Lower leg skin (tissue), 4 donors: ENCODE results near the gene ZNF804B. TPM values are rescaled to one million over a fixed set of nuclear protein-coding genes. Genes with fewer than 3 reads are reported as not detected.
A peak's percentile ranks its signal among the peaks of the same experiment; 100 is the strongest.

Source experiments
- DNase-seq, 2 donors: peaks; one replicate each; pipeline ENCODE4 v3.0.0-alpha.2; 2019; ENCODE audit warnings: low spot score in 2 of 2
- H3K4me3 ChIP-seq: fragments of 200-600 bp; sonication (generic); 2 replicates; pipeline ENCODE4 v1.5.1; 2017; ENCODE audit warnings: mild to moderate bottlenecking, low read depth; ENCODE audit not compliant: poor library complexity, severe bottlenecking
- CTCF ChIP-seq, 3 donors: fragments of 450-650 bp; IDR thresholded peaks; one replicate each; pipeline ENCODE4 v1.5.1; 2016; ENCODE audit warnings: antibody characterized with exemption in 3 of 3, mild to moderate bottlenecking in 3 of 3, moderate library complexity in 2 of 3
- POLR2A ChIP-seq, 2 donors: fragments of 450-650 bp; IDR thresholded peaks; one replicate each; pipeline ENCODE4 v1.6.1; 2016 to 2017; ENCODE audit warnings: antibody characterized with exemption in 2 of 2, mild to moderate bottlenecking in 1 of 2, moderate library complexity in 1 of 2
- WGBS, 2 donors: methylation state at CpG; one replicate each; pipeline ENCODE4 v1.1.5; 2018; 5-methylcytosine and 5-hydroxymethylcytosine counted together
- intact Hi-C: fragments of 100-400 bp; cut with DNase I; formaldehyde crosslinking; loops from one replicate; pipeline ENCODE4 v1.15.0; 2023; ENCODE audit warnings: low total_unique reads
- total RNA-seq, 4 donors: library from RNA; depleted of rRNA; stranded (reverse); fragments of >200 nt; gene quantifications; one replicate each; pipeline ENCODE4 v1.1.0, GENCODE V29; 2016

Gene ZNF804B
- total RNA-seq, 4 donors from 2014 or later: not detected

- WGBS, 2 donors: 78 to 87% methylated on average over 2 of the region's 2 CpGs
- TF ChIP-seq POLR2A (IDR thresholded peaks at IDR 0.05) (no peak), CTCF (IDR thresholded peaks at IDR 0.05) (no peak)
- no peak for DNase-seq
- intact Hi-C loops: no loop called here
- H3K4me3 ChIP-seq: no peak overlapping the region
Observed at GRCh38 chr7:88757371-88757770, 2.1 kb upstream of the ZNF804B start.

- TF ChIP-seq POLR2A (IDR thresholded peaks at IDR 0.05): no peak
- TF ChIP-seq CTCF (IDR thresholded peaks at IDR 0.05): no peak
- peak overlapping the region; percentile 9 for H3K4me3 ChIP-seq
- WGBS, 2 donors: 5 to 6% methylated on average over 30 to 33 of the region's 33 CpGs
- intact Hi-C loops: no loop called here
- DNase-seq: no peak
Observed at GRCh38 chr7:88758381-88759229, 895 bp upstream of the ZNF804B start.

GRCh38 chr7:88760136-88760515 lies 626 bp downstream of the ZNF804B start:
- intact Hi-C loops: no loop called here

GRCh38 chr7:88761779-88762178 lies 2.3 kb downstream of the ZNF804B start:
- no peak for DNase-seq
- H3K4me3 ChIP-seq: no peak overlapping the region
- TF ChIP-seq CTCF (IDR thresholded peaks at IDR 0.05) (no peak), POLR2A (IDR thresholded peaks at IDR 0.05) (no peak)
- intact Hi-C loops: no loop called here
- WGBS, 2 donors: 45 to 50% methylated on average over 1 of the region's 1 CpG

More at GRCh38 chr7:88760136-88760515, 626 bp downstream of the ZNF804B start:
- DNase-seq: no peak
- no peak overlapping the region for H3K4me3 ChIP-seq
- TF ChIP-seq POLR2A (IDR thresholded peaks at IDR 0.05): no peak
- TF ChIP-seq CTCF (IDR thresholded peaks at IDR 0.05): no peak
- 27% methylated on average over 6 of the region's 6 CpGs for WGBS, 2 donors

GRCh38 chr7:88771417-88771816 lies 11.9 kb downstream of the ZNF804B start:
- 68 to 79% methylated on average over 1 of the region's 1 CpG for WGBS, 2 donors
- H3K4me3 ChIP-seq: no peak overlapping the region
- TF ChIP-seq CTCF (IDR thresholded peaks at IDR 0.05): no peak

GRCh38 chr7:88772776-88773175 lies 13.3 kb downstream of the ZNF804B start:
- H3K4me3 ChIP-seq: no peak overlapping the region
- TF ChIP-seq CTCF (IDR thresholded peaks at IDR 0.05) (no peak), POLR2A (IDR thresholded peaks at IDR 0.05) (no peak)
- no peak for DNase-seq
- intact Hi-C loops: no loop called here

More at GRCh38 chr7:88771417-88771816, 11.9 kb downstream of the ZNF804B start:
- intact Hi-C loops: no loop called here
- DNase-seq: no peak
